Fibroblast of lung (primary cell): ENCODE data around the gene TNFSF9.

ENCODE experiments used
- CTCF ChIP-seq, 2 donors: IDR thresholded peaks in 1 of 2; conservative IDR thresholded peaks in 1 of 2; 1 replicate in 1 of 2; 2 replicates in 1 of 2; pipeline ENCODE4 v1.5.1; 2011 to 2012; ENCODE audit warnings: low read length in 2 of 2, control low read depth in 1 of 2, inconsistent platforms in 1 of 2, low read depth in 1 of 2, mild to moderate bottlenecking in 1 of 2
- EZH2 ChIP-seq: IDR thresholded peaks from 2 replicates; pipeline ENCODE4 v1.5.1; 2012; ENCODE audit warnings: low read length, control low read depth, mild to moderate bottlenecking; ENCODE audit errors: missing control alignments

- TF ChIP-seq CTCF (conservative IDR thresholded peaks at IDR 0.05 in 1 of 2, IDR thresholded peaks at IDR 0.05 in 1 of 2; ENCODE audit: low read depth in 1 of 2, low read length in 2 of 2) (no peak), EZH2 (no peak)
These were observed 4.8 kb downstream of the TNFSF9 start for GRCh38 chr19:6535558-6536137.
